Measurements from ENCODE around the gene PHF21A. TPM values are rescaled to one million over a fixed set of nuclear protein-coding genes. Genes with fewer than 3 reads are reported as not detected.
A peak's percentile ranks its signal among the peaks of the same experiment; 100 is the strongest.

Gene PHF21A
- total and polyA plus RNA-seq, 2 of the 13 experiments (the other 11 are each of a cell fraction or from before 2014, with no cell fraction given), result 4.1 to 34.6 TPM

- no peak for TF ChIP-seq SMAD1 (CRISPR knock-in tag; IDR thresholded peaks at IDR 0.05; ENCODE audit: borderline replicate concordance, low read depth)
- TF ChIP-seq ZHX1 (CRISPR knock-in tag; IDR thresholded peaks at IDR 0.05; ENCODE audit: low read depth), result no peak
- no peak for TF ChIP-seq ZNF850 (CRISPR knock-in tag; conservative IDR thresholded peaks at IDR 0.05)
- TF ChIP-seq ATAD3A (CRISPR knock-in tag; IDR thresholded peaks at IDR 0.05), result no peak
- TF ChIP-seq ZXDC (CRISPR knock-in tag; IDR thresholded peaks at IDR 0.05), result no peak
- no peak for TF ChIP-seq ZNF577 (CRISPR knock-in tag; IDR thresholded peaks at IDR 0.05; ENCODE audit: borderline replicate concordance, low read depth)
- TF ChIP-seq MYNN (CRISPR knock-in tag; IDR thresholded peaks at IDR 0.05; ENCODE audit: low read depth), result no peak
- no peak for TF ChIP-seq SOX6 (IDR thresholded peaks at IDR 0.05)
- TF ChIP-seq SOX6 (CRISPR knock-in tag; IDR thresholded peaks at IDR 0.05), result no peak; the same call in 1 of the 2 replicates
- no peak for TF ChIP-seq ZNF570 (CRISPR knock-in tag; IDR thresholded peaks at IDR 0.05; ENCODE audit: borderline replicate concordance)
- no peak for TF ChIP-seq DNMT1 (CRISPR knock-in tag; IDR thresholded peaks at IDR 0.05)
- no peak for TF ChIP-seq TSC22D2 (CRISPR knock-in tag; IDR thresholded peaks at IDR 0.05; ENCODE audit: borderline replicate concordance)
- peak in 1 of 2 experiments; percentile 17; a peak in 1 of 4 replicates for TF ChIP-seq REST (IDR thresholded peaks at IDR 0.05; ENCODE audit: borderline replicate concordance in 1 of 2, low read depth in 1 of 2, low read length in 2 of 2)
- no peak for TF ChIP-seq SRSF9 (IDR thresholded peaks at IDR 0.05; ENCODE audit: borderline replicate concordance, insufficient read depth, low read depth, low read length, poor library complexity, severe bottlenecking)
- no peak; the same call in none of the 2 replicates for TF ChIP-seq ZNF556 (CRISPR knock-in tag; IDR thresholded peaks at IDR 0.05; ENCODE audit: borderline replicate concordance)
- no peak for TF ChIP-seq ZNF776 (CRISPR knock-in tag; IDR thresholded peaks at IDR 0.05)
- no peak for TF ChIP-seq FOXA1 (IDR thresholded peaks at IDR 0.05)
- no peak for TF ChIP-seq FOXA1 (CRISPR knock-in tag; IDR thresholded peaks at IDR 0.05)
These were observed 203.5 kb downstream of the PHF21A start, which contains the start of gene PEX16 (continued) for GRCh38 chr11:45917623-45918330.
